H1 (cell line): ENCODE measurements around the gene DIAPH2. TPM values are rescaled to one million over a fixed set of nuclear protein-coding genes. Genes with fewer than 3 reads are reported as not detected.

Experiments
- CTCF ChIA-PET: fragments of 300-600 bp; sonication (Branson Sonifier 250); formaldehyde crosslinking; loops from one replicate; lab custom pipeline; 2021; ENCODE audit not compliant: partially characterized antibody; lab: Charles Lee
- POLR2A ChIA-PET: fragments of 300-600 bp; sonication (Branson Sonifier 250); formaldehyde crosslinking; loops from one replicate; lab custom pipeline; 2021; ENCODE audit warnings: inconsistent platforms; ENCODE audit not compliant: partially characterized antibody; lab: Charles Lee
- DNase-seq, 2 experiments: peaks; one replicate each; pipeline versions ENCODE4 v3.0.0 to v3.0.0-alpha.2; 2010 to 2022; ENCODE audit warnings: low spot score in 2 of 2, low read depth in 1 of 2, mixed read lengths in 1 of 2
- FAIRE-seq: peaks from 2 replicates; lab custom pipeline; 2011; peaks lifted over from hg19 to GRCh38; lab: Jason Lieb, UNC
- H2AFZ ChIP-seq: 2 replicates; pipeline ENCODE4 v1.8.1; 2012; ENCODE audit warnings: low read length, inconsistent platforms
- H2AK5ac ChIP-seq: 2 replicates; pipeline ENCODE4 v1.6.1; 2013; ENCODE audit warnings: low read depth, low read length
- H2BK120ac ChIP-seq: replicated peaks from 2 replicates; pipeline ENCODE3; 2013; ENCODE audit warnings: low read depth, low read length, inconsistent platforms
- H2BK12ac ChIP-seq: 2 replicates; pipeline ENCODE4 v1.6.1; 2013; ENCODE audit warnings: low read depth, low read length
- H2BK15ac ChIP-seq: 2 replicates; pipeline ENCODE4 v1.6.1; 2013; ENCODE audit warnings: low read length
- H2BK20ac ChIP-seq: 2 replicates; pipeline ENCODE4 v1.6.1; 2013; ENCODE audit warnings: low read length
- H2BK5ac ChIP-seq: 2 replicates; pipeline ENCODE4 v1.6.1; 2013; ENCODE audit warnings: low read depth, low read length
- H3K14ac ChIP-seq: 2 replicates; pipeline ENCODE4 v1.6.1; 2013; ENCODE audit warnings: inconsistent platforms; ENCODE audit not compliant: insufficient read length
- H3K18ac ChIP-seq: 2 replicates; pipeline ENCODE4 v1.6.1; 2013; ENCODE audit warnings: low read length; ENCODE audit errors: extremely low read depth
- H3K23ac ChIP-seq: 2 replicates; pipeline ENCODE4 v1.6.1; 2013; ENCODE audit warnings: inconsistent platforms; ENCODE audit not compliant: insufficient read length
- H3K23me2 ChIP-seq: 2 replicates; pipeline ENCODE4 v1.6.1; 2013; ENCODE audit warnings: low read depth, low read length
- H3K27ac ChIP-seq: 2 replicates; pipeline ENCODE4 v1.6.1; 2011; ENCODE audit warnings: low read depth, low read length, inconsistent platforms
- H3K27me3 ChIP-seq, 4 experiments: replicated peaks in 1 of 4; 1 replicate in 1 of 4; 2 replicates in 3 of 4; pipeline versions ENCODE4 v1.6.1 to v1.8.1; 2011 to 2013; ENCODE audit warnings: low read length in 3 of 4, mild to moderate bottlenecking in 3 of 4, inconsistent platforms in 2 of 4, mixed read lengths in 2 of 4, moderate library complexity in 1 of 4; ENCODE audit not compliant: control insufficient read depth in 3 of 4, insufficient read depth in 3 of 4; ENCODE audit errors: extremely low read depth in 1 of 4
- H3K36me3 ChIP-seq, 4 experiments: 2 replicates each; pipeline versions ENCODE4 v1.6.1 to v1.8.1; 2011 to 2013; ENCODE audit warnings: mild to moderate bottlenecking in 4 of 4, low read length in 3 of 4, moderate library complexity in 2 of 4, control low read depth in 1 of 4, inconsistent platforms in 1 of 4; ENCODE audit not compliant: insufficient read depth in 4 of 4, control insufficient read depth in 2 of 4
- H3K4ac ChIP-seq: replicated peaks from 2 replicates; pipeline ENCODE3; 2013; ENCODE audit warnings: low read length, low read depth, mixed read lengths, inconsistent platforms; ENCODE audit not compliant: insufficient read length
- H3K4me1 ChIP-seq, 4 experiments: replicated peaks in 1 of 4; 1 replicate in 1 of 4; 2 replicates in 3 of 4; pipeline versions ENCODE4 v1.6.1 to v1.8.1; 2011 to 2013; ENCODE audit warnings: low read length in 3 of 4, inconsistent platforms in 2 of 4, mixed read lengths in 1 of 4; ENCODE audit not compliant: insufficient read depth in 4 of 4, control insufficient read depth in 3 of 4
- H3K4me2 ChIP-seq, 2 experiments: 2 replicates each; pipeline versions ENCODE4 v1.6.1 to v1.8.1; 2011 to 2013; ENCODE audit warnings: low read depth in 2 of 2, low read length in 2 of 2, control low read depth in 1 of 2, inconsistent platforms in 1 of 2, mild to moderate bottlenecking in 1 of 2; ENCODE audit not compliant: insufficient read depth in 1 of 2
- H3K4me3 ChIP-seq, 4 experiments: fragments of 200-600, 300-600 bp in 1 of 4; sonication (generic), shearing (Covaris generic), sonication (Bioruptor Twin) in 1 of 4; 2 replicates each; pipeline versions ENCODE4 v1.5.1 to v1.8.1; 2011 to 2016; ENCODE audit warnings: low read length in 4 of 4, low read depth in 3 of 4, control low read depth in 2 of 4, inconsistent platforms in 2 of 4, mild to moderate bottlenecking in 2 of 4, mixed read lengths in 1 of 4, moderate library complexity in 1 of 4; ENCODE audit not compliant: insufficient read depth in 2 of 4; ENCODE audit errors: extremely low read depth in 1 of 4
- H3K56ac ChIP-seq: replicated peaks from 2 replicates; pipeline ENCODE3; 2013; ENCODE audit warnings: low read depth, mild to moderate bottlenecking, mixed read lengths, low read length, inconsistent platforms; ENCODE audit not compliant: insufficient read length
- H3K79me1 ChIP-seq: 2 replicates; pipeline ENCODE4 v1.6.1; 2013; ENCODE audit warnings: low read depth, low read length, control low read depth
- H3K79me2 ChIP-seq, 2 experiments: 2 replicates each; pipeline versions ENCODE4 v1.6.1 to v1.8.1; 2012 to 2013; ENCODE audit warnings: low read length in 2 of 2, mild to moderate bottlenecking in 2 of 2, inconsistent platforms in 1 of 2; ENCODE audit not compliant: insufficient read depth in 2 of 2, control insufficient read depth in 1 of 2
- H3K9ac ChIP-seq, 4 experiments: replicated peaks in 1 of 4; 1 replicate in 1 of 4; 2 replicates in 3 of 4; pipeline versions ENCODE4 v1.6.1 to v1.8.1; 2011 to 2013; ENCODE audit warnings: low read depth in 3 of 4, low read length in 3 of 4, control low read depth in 2 of 4, mild to moderate bottlenecking in 2 of 4, moderate library complexity in 2 of 4, inconsistent platforms in 1 of 4; ENCODE audit errors: extremely low read depth in 1 of 4
- H3K9me3 ChIP-seq, 2 experiments: 2 replicates each; pipeline versions ENCODE4 v1.6.1 to v1.8.1; 2012 to 2013; ENCODE audit warnings: mild to moderate bottlenecking in 2 of 2, moderate library complexity in 2 of 2, control low read depth in 1 of 2, inconsistent platforms in 1 of 2, low read depth in 1 of 2, low read length in 1 of 2, mixed read lengths in 1 of 2; ENCODE audit not compliant: insufficient read depth in 2 of 2
- H4K20me1 ChIP-seq, 2 experiments: replicated peaks in 1 of 2; 2 replicates each; pipeline versions ENCODE3 to v1.8.1; 2011 to 2013; ENCODE audit warnings: inconsistent platforms in 2 of 2, low read length in 2 of 2, mild to moderate bottlenecking in 1 of 2; ENCODE audit not compliant: insufficient read depth in 2 of 2, control insufficient read depth in 1 of 2
- H4K5ac ChIP-seq: 2 replicates; pipeline ENCODE4 v1.6.1; 2013; ENCODE audit warnings: low read length, low read depth, mixed read lengths, inconsistent platforms; ENCODE audit not compliant: insufficient read length
- H4K8ac ChIP-seq: 2 replicates; pipeline ENCODE4 v1.8.0; 2013; ENCODE audit warnings: mild to moderate bottlenecking, moderate library complexity, low read length, inconsistent platforms; ENCODE audit not compliant: insufficient read depth; ENCODE audit errors: extremely low read depth
- H4K91ac ChIP-seq: replicated peaks from 2 replicates; pipeline ENCODE3; 2013; ENCODE audit warnings: low read length, mixed read lengths, inconsistent platforms; ENCODE audit not compliant: insufficient read length
- ASH2L ChIP-seq: fragments of 200-600, 300-600 bp; sonication (generic); IDR thresholded peaks from one replicate; pipeline ENCODE4 v1.7.1; 2017; ENCODE audit warnings: low read length
- BRCA1 ChIP-seq: IDR thresholded peaks from 2 replicates; pipeline ENCODE4 v1.6.1; 2012; ENCODE audit warnings: low read depth, low read length, improper control_type of control experiment
- CBX5 ChIP-seq: fragments of 300-800, 300-1000 bp; sonication (generic); IDR thresholded peaks from 2 replicates; pipeline ENCODE4 v1.7.1; 2016; ENCODE audit warnings: antibody characterized with exemption, low read length, low read depth
- CBX8 ChIP-seq: fragments of 300-800, 300-1000 bp; sonication (generic); IDR thresholded peaks from 2 replicates; pipeline ENCODE4 v1.7.1; 2016; ENCODE audit warnings: low read depth, low read length, borderline replicate concordance
- CEBPB ChIP-seq: IDR thresholded peaks from 2 replicates; pipeline ENCODE4 v1.6.1; 2012; ENCODE audit warnings: low read depth, low read length
- EZH2 ChIP-seq: fragments of 200-600 bp; sonication (generic); IDR thresholded peaks from 2 replicates; pipeline ENCODE4 v1.7.1; 2012; ENCODE audit warnings: low read depth, mild to moderate bottlenecking, moderate library complexity, low read length, inconsistent platforms; ENCODE audit not compliant: severe bottlenecking
- HDAC2 ChIP-seq, 2 experiments: fragments of 300-600 bp in 1 of 2; sonication (generic) in 1 of 2; IDR thresholded peaks; 2 replicates each; pipeline ENCODE4 v1.6.1; 2011 to 2012; ENCODE audit warnings: low read depth in 2 of 2, low read length in 2 of 2, mild to moderate bottlenecking in 2 of 2, moderate library complexity in 2 of 2, borderline replicate concordance in 1 of 2, inconsistent platforms in 1 of 2
- NRF1 ChIP-seq: IDR thresholded peaks from 2 replicates; pipeline ENCODE4 v1.6.1; 2011; ENCODE audit warnings: mild to moderate bottlenecking, low read depth, low read length, improper control_type of control experiment
- POU5F1 ChIP-seq: IDR thresholded peaks from 2 replicates; pipeline ENCODE4 v1.6.1; 2011; ENCODE audit warnings: low read depth, mild to moderate bottlenecking, low read length, moderate library complexity
- SAP30 ChIP-seq: fragments of 300-600 bp; sonication (generic); IDR thresholded peaks from 2 replicates; pipeline ENCODE4 v1.7.1; 2012; ENCODE audit warnings: low read length, moderate library complexity, mild to moderate bottlenecking, inconsistent platforms; ENCODE audit not compliant: insufficient read depth, insufficient replicate concordance
- SIX5 ChIP-seq: IDR thresholded peaks from 2 replicates; pipeline ENCODE4 v1.6.1; 2011; ENCODE audit warnings: mild to moderate bottlenecking, low read depth, low read length
- TAF7 ChIP-seq: optimal IDR thresholded peaks from 2 replicates; pipeline ENCODE3; 2011; ENCODE audit warnings: low read depth, mild to moderate bottlenecking, inconsistent platforms, low read length, moderate library complexity, borderline replicate concordance
- TBP ChIP-seq: IDR thresholded peaks from 2 replicates; pipeline ENCODE4 v1.6.1; 2011; ENCODE audit warnings: low read depth, low read length, improper control_type of control experiment
- USF2 ChIP-seq: IDR thresholded peaks from 2 replicates; pipeline ENCODE4 v1.6.1; 2011; ENCODE audit warnings: low read length, improper control_type of control experiment
- WGBS, 2 experiments: shearing (Covaris generic) in 1 of 2; methylation state at CpG; one replicate each; pipeline versions ENCODE4 v1.1.6 to v1.1.7; 2013 to 2015; ENCODE audit warnings: low lambda C conversion rate in 2 of 2, mixed read lengths in 2 of 2, inconsistent platforms in 1 of 2, low coverage in 1 of 2, missing lambda C conversion rate in 1 of 2; ENCODE audit not compliant: insufficient replicate concordance in 2 of 2, insufficient coverage in 1 of 2, insufficient read length in 1 of 2; ENCODE audit errors: extremely low coverage in 1 of 2, missing lambda C conversion rate in 1 of 2; 5-methylcytosine and 5-hydroxymethylcytosine counted together
- polyA plus RNA-seq, 7 experiments: library from polyadenylated mRNA; depleted of rRNA in 3 of 7; stranded (reverse) in 5 of 7; unstranded in 2 of 7; fragments of >200 nt in 5 of 7; fragments of 200-250 nt in 2 of 7; gene quantifications; 1 replicate in 5 of 7; 2 replicates in 1 of 7; 4 replicates in 1 of 7; pipeline versions ENCODE4 v1.2.1 to v1.2.3, GENCODE V29; 2011 to 2013; ENCODE audit warnings: missing spikeins in 2 of 7, mixed read lengths in 2 of 7
- total RNA-seq: library from RNA; stranded (reverse); fragmentation: NEBNext Ultra II Directional; extraction: Animal tissue kit (Norgen Biotek cat#: 25700); gene quantifications from 2 replicates; pipeline ENCODE4 v1.2.1, GENCODE V29; 2021

Gene DIAPH2
- total and polyA plus RNA-seq, 2 of the 8 experiments (the other 6 are each of a cell fraction or from before 2014, with no cell fraction given) = 4.4 to 24.3 TPM

- Histone ChIP-seq H2BK5ac (no peak overlapping the region), H3K27ac (no peak overlapping the region), H2AK5ac (no peak overlapping the region), H4K5ac (no peak overlapping the region), H3K79me2 (no peaks in the 10 kb centered on the region), H4K91ac (no peak overlapping the region), H2BK15ac (no peak overlapping the region), H2BK120ac (no peak overlapping the region), H4K8ac (no peak overlapping the region), H2BK20ac (no peak overlapping the region), H3K27me3 (no peaks in the 10 kb centered on the region), H3K4me1 (no peaks in the 10 kb centered on the region), H2BK12ac (no peak overlapping the region), H3K79me1 (no peaks in the 10 kb centered on the region), H3K18ac (no peak overlapping the region), H3K9ac (no peak overlapping the region), H4K20me1 (no peaks in the 10 kb centered on the region), H3K23me2 (no peaks in the 10 kb centered on the region), H3K56ac (no peak overlapping the region), H3K14ac (no peak overlapping the region), H3K4ac (no peak overlapping the region), H3K9me3 (no peaks in the 10 kb centered on the region), H2AFZ (no peak overlapping the region), H3K4me3 (no peak overlapping the region), H3K4me2 (no peak overlapping the region), H3K36me3 (no peaks in the 10 kb centered on the region), H3K23ac (no peak overlapping the region)
- ChIA-PET POLR2A (no interaction called here), CTCF (no interaction called here)
- FAIRE-seq = no peak
- no peak for DNase-seq
- WGBS, 2 experiments = 100% methylated on average over 1 of the region's 1 CpG; no CpG with 5 or more reads in 1 of the 2 experiments
- TF ChIP-seq CBX5 (no peak), CEBPB (no peak), POU5F1 (no peak), NRF1 (no peak), BRCA1 (no peak), HDAC2 (IDR thresholded peaks at IDR 0.05; ENCODE audit: borderline replicate concordance in 1 of 2, low read depth in 2 of 2, low read length in 2 of 2) (no peak), SIX5 (no peak), TBP (no peak), USF2 (no peak), EZH2 (no peak), SAP30 (no peak), CBX8 (no peak), ASH2L (no peak), TAF7 (no peak)
These were observed 68.6 kb downstream of the DIAPH2 start for GRCh38 chrX:96753230-96753629.
